GM06990 (cell line): Measurements from ENCODE around the gene C11orf24.

ENCODE experiments used
- DNase-seq: peaks from one replicate; pipeline ENCODE4 v3.0.0-alpha.2; 2011; ENCODE audit not compliant: insufficient read length; ENCODE audit errors: extremely low read depth
- H3K27me3 ChIP-seq: replicated peaks from 2 replicates; pipeline ENCODE4 v1.6.0; 2011; ENCODE audit warnings: low read length; ENCODE audit not compliant: control insufficient read depth, insufficient read depth
- H3K36me3 ChIP-seq: 2 replicates; pipeline ENCODE4 v1.5.1; 2011; ENCODE audit warnings: low read length; ENCODE audit not compliant: control insufficient read depth, insufficient read depth
- H3K4me3 ChIP-seq: replicated peaks from 2 replicates; pipeline ENCODE4 v1.5.1; 2011; ENCODE audit warnings: low read depth, mild to moderate bottlenecking, control low read depth, low read length
- CTCF ChIP-seq: IDR thresholded peaks from 2 replicates; pipeline ENCODE4 v1.5.1; 2011; ENCODE audit warnings: low read length, control low read depth, mild to moderate bottlenecking, inconsistent platforms; ENCODE audit not compliant: insufficient read depth, poor library complexity, severe bottlenecking

C11orf24 gene

DNA sequence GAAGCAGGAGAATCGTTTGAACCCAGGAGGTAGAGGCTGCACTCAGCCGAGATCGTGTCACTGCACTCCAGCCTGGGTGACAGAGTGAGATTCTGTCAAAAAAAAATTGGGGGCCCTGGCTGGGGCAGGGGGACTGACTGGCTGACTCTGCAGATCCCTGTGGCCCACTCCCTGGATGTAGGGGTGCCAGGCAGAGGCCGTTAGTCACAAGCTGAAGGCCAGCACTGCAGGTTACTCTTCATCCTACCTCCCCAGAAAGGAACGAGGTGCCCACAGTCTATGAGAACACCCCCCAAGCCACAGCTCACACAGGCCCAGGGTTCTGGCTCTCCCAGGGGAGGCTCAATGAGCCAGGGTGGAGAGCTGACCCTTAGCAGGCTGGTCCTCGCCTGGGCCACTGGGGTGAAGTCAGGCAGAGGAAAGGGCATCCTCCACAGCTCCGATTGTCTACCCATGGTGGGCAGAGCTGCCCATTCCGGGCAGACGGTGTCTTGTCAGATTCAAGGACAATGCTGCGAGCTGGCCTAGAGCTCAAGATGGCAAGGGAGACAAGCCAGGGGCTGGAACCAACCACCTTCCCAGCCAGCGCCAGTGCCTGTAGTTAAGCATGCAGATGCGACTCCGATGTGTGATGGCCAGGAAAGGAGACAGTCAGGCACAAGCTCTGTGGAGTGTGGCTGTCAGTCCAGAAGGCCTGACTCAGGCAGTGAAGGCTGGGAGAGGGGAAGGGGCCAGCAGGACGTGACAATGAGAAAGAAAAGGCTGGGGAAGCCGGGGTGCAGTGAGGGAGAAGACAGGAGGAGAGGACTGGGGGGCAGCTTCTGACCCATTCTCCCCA is 12.4 kb downstream of the C11orf24 start:
- Histone ChIP-seq H3K36me3 (peaks cover 21% of the 10 kb centered on the region), H3K27me3 (no peaks in the 10 kb centered on the region), H3K4me3 (no peak overlapping the region)
- TF ChIP-seq CTCF = no peak
- DNase-seq = no peak

GRCh38 chr11:68258363-68258765 is 13.4 kb downstream of the C11orf24 start:
- Histone ChIP-seq H3K27me3 (no peaks in the 10 kb centered on the region), H3K4me3 (no peak overlapping the region), H3K36me3 (peaks cover 16% of the 10 kb centered on the region)
- no peak for TF ChIP-seq CTCF
- DNase-seq = no peak

- peak; percentile 71 for DNase-seq
- Histone ChIP-seq H3K36me3 (peaks cover 12% of the 10 kb centered on the region), H3K4me3 (no peak overlapping the region), H3K27me3 (no peaks in the 10 kb centered on the region)
- peak; percentile 84 for TF ChIP-seq CTCF
These were observed 14.1 kb downstream of the C11orf24 start for GRCh38 chr11:68257477-68258362.

GRCh38 chr11:68256331-68256741 is 15.4 kb downstream of the C11orf24 start:
- no peak for TF ChIP-seq CTCF
- Histone ChIP-seq H3K27me3 (no peaks in the 10 kb centered on the region), H3K4me3 (no peak overlapping the region), H3K36me3 (peaks cover 5% of the 10 kb centered on the region)
- DNase-seq = no peak

GRCh38 chr11:68255526-68255925 is 16.2 kb downstream of the C11orf24 start:
- H3K27me3 ChIP-seq = no peaks in the 10 kb centered on the region
- TF ChIP-seq CTCF = no peak
- H3K36me3 ChIP-seq = peaks cover 1% of the 10 kb centered on the region; the same call in 1 of the 2 replicates
- DNase-seq = no peak
- H3K4me3 ChIP-seq = no peak overlapping the region
